Upper lobe of right lung (tissue), 1 donor: ENCODE data around the gene BARX2. TPM values are rescaled to one million over a fixed set of nuclear protein-coding genes. Genes with fewer than 3 reads are reported as not detected.
"Not testable (repeated sequence)": the region's sequence is repeated elsewhere in the genome, so short reads cannot be mapped to it uniquely, and the experiment has no call there.

Source experiments
- ATAC-seq: fragments of 200-7000 bp; cut with Tn5 transposase; one replicate; pipeline ENCODE4 v1.9.1; 2020; ENCODE audit warnings: mild to moderate bottlenecking, moderate library complexity
- DNase-seq: peaks from one replicate; pipeline ENCODE4 v3.0.0-alpha.2; 2020
- H3K27ac ChIP-seq: fragments of 200-600 bp; one replicate; pipeline ENCODE4 v1.8.0; 2022
- H3K27me3 ChIP-seq: fragments of 200-600 bp; one replicate; pipeline ENCODE4 v1.8.0; 2022; ENCODE audit warnings: mild to moderate bottlenecking
- H3K36me3 ChIP-seq: fragments of 200-600 bp; one replicate; pipeline ENCODE4 v1.8.0; 2022
- H3K4me1 ChIP-seq: fragments of 200-600 bp; one replicate; pipeline ENCODE4 v1.8.0; 2022
- H3K4me3 ChIP-seq: fragments of 200-600 bp; one replicate; pipeline ENCODE4 v1.8.0; 2022; ENCODE audit warnings: mild to moderate bottlenecking
- H3K9me3 ChIP-seq: fragments of 200-600 bp; one replicate; pipeline ENCODE4 v1.8.0; 2022
- CTCF ChIP-seq: fragments of 200-600 bp; IDR thresholded peaks from one replicate; pipeline ENCODE4 v1.8.0; 2022; ENCODE audit warnings: antibody characterized with exemption
- intact Hi-C: fragments of 100-400 bp; cut with DNase I; formaldehyde crosslinking; loops from one replicate; pipeline ENCODE4 v1.11.0; 2022
- total RNA-seq: library from RNA; stranded (reverse); fragmentation: NEBNext Ultra II Directional; extraction: Animal tissue kit (Norgen Biotek cat#: 25700); gene quantifications from one replicate; pipeline ENCODE4 v1.2.1, GENCODE V29; 2021
- donor health status: DM: no; HTN: yes; CAD: no; lungs with severe emphysema.

Gene BARX2
- total RNA-seq, 1 donor from 2014 or later = not detected

- H3K9me3 ChIP-seq = no peaks in the 10 kb centered on the region
- peak; percentile 99 for ATAC-seq
- intact Hi-C loops = no loop called here
- no peaks in the 10 kb centered on the region for H3K36me3 ChIP-seq
- DNase-seq = peak; percentile 90
- no peaks in the 10 kb centered on the region for H3K27me3 ChIP-seq
- TF ChIP-seq CTCF = peak; percentile 90
- H3K4me1 ChIP-seq = no peaks in the 10 kb centered on the region
- H3K4me3 ChIP-seq = no peak overlapping the region
- H3K27ac ChIP-seq = no peak overlapping the region
These were observed 43.8 kb upstream of the BARX2 start for GRCh38 chr11:129331871-129332274.

DNA sequence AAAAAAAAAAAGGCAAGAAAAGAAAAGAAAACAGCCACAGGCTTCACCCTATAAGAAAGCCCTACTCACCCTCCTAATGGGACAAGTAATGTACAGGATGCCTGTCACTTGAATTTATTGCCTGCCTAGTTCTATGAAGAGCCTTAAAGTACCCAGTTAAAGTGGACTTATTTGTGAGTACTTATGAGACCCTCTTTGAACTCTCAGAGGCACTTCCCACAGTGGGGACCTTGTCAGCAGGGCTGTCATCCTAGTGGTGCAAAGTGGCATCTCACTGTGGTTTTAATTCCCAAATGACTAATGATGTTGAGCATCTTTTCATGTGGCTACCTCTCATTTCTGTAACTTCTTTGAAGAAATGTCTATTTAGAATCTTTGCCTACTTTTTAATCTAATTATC is 41.8 kb upstream of the BARX2 start:
- no peaks in the 10 kb centered on the region for H3K27me3 ChIP-seq
- DNase-seq (no peak), ATAC-seq (no peak)
- no peak for TF ChIP-seq CTCF
- H3K4me3 ChIP-seq = no peak overlapping the region
- intact Hi-C loops = no loop called here
- H3K27ac ChIP-seq = no peak overlapping the region
- no peaks in the 10 kb centered on the region for H3K4me1 ChIP-seq
- no peaks in the 10 kb centered on the region for H3K36me3 ChIP-seq
- no peaks in the 10 kb centered on the region for H3K9me3 ChIP-seq

GRCh38 chr11:129344301-129344940 is 31.2 kb upstream of the BARX2 start:
- ATAC-seq, H3K9me3 ChIP-seq, H3K4me3 ChIP-seq, H3K27ac ChIP-seq, H3K4me1 ChIP-seq, DNase-seq, H3K27me3 ChIP-seq, H3K36me3 ChIP-seq, intact Hi-C loops: not testable (repeated sequence)

GRCh38 chr11:129346916-129347315 is 28.7 kb upstream of the BARX2 start:
- Histone ChIP-seq H3K27ac (no peak overlapping the region), H3K9me3 (no peaks in the 10 kb centered on the region), H3K4me1 (no peaks in the 10 kb centered on the region), H3K36me3 (no peaks in the 10 kb centered on the region), H3K27me3 (no peaks in the 10 kb centered on the region), H3K4me3 (no peak overlapping the region)
- TF ChIP-seq CTCF = no peak
- intact Hi-C loops = no loop called here
- DNase-seq = no peak
- no peak for ATAC-seq

- no peak for ATAC-seq
- Histone ChIP-seq H3K9me3 (no peaks in the 10 kb centered on the region), H3K4me3 (no peak overlapping the region), H3K27me3 (no peaks in the 10 kb centered on the region), H3K36me3 (no peaks in the 10 kb centered on the region), H3K4me1 (no peaks in the 10 kb centered on the region), H3K27ac (no peak overlapping the region)
- intact Hi-C loops = no loop called here
- no peak for TF ChIP-seq CTCF
- DNase-seq = no peak
These were observed 26.8 kb upstream of the BARX2 start for GRCh38 chr11:129348813-129349212.

DNA sequence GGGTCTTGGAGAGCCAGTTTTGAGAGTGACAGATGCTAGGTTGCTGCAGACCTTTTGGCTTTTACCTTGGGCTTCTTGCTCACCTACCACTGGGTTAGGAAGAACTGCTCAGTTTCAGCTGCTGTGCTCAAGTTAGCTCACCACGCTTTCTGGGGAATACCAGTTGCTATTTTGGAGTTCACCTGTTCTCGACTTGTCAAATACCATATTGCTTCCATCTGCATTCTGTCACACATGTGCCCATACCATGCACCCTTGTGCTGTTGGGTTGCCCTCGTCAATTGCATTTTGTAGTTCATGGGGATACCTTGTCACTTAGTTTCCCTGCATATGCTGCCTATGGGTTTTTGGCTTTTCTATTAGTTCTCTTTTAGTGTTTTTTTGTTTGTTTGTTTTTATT is 23.0 kb upstream of the BARX2 start:
- Histone ChIP-seq H3K9me3 (no peaks in the 10 kb centered on the region), H3K4me1 (no peaks in the 10 kb centered on the region), H3K36me3 (no peaks in the 10 kb centered on the region), H3K27ac (no peak overlapping the region), H3K4me3 (no peak overlapping the region), H3K27me3 (no peaks in the 10 kb centered on the region)
- ATAC-seq (no peak), DNase-seq (no peak)
- intact Hi-C loops = no loop called here
- TF ChIP-seq CTCF = no peak
